COLO668 (cell line): Measurements from ENCODE around the gene CMIP.
A peak's percentile ranks its signal among the peaks of the same experiment; 100 is the strongest.

Source experiments
- DNase-seq: peaks from one replicate; lab custom pipeline; 2025; ENCODE audit not compliant: unreplicated experiment; lab: John Stamatoyannopoulos, UW

The CMIP gene

DNA sequence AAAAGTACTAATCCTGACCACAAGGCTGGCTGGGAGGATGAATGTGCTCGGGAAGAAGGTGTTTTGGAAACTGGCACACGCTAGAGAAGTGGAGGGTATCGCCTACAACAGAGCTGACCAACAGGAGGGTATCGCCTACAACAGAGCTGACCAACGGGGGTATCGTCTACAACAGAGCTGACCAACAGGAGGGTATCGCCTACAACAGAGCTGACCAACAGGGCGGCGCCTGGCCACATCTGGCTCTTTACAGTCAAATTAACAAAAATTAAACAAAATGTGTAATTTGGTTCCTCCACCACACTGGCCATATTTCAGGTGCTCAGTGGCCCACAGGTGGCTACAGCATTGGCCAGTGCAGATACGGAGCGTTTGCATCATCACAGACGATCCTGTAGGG lies 153.5 kb downstream of the CMIP start:
- no peak for DNase-seq

DNA sequence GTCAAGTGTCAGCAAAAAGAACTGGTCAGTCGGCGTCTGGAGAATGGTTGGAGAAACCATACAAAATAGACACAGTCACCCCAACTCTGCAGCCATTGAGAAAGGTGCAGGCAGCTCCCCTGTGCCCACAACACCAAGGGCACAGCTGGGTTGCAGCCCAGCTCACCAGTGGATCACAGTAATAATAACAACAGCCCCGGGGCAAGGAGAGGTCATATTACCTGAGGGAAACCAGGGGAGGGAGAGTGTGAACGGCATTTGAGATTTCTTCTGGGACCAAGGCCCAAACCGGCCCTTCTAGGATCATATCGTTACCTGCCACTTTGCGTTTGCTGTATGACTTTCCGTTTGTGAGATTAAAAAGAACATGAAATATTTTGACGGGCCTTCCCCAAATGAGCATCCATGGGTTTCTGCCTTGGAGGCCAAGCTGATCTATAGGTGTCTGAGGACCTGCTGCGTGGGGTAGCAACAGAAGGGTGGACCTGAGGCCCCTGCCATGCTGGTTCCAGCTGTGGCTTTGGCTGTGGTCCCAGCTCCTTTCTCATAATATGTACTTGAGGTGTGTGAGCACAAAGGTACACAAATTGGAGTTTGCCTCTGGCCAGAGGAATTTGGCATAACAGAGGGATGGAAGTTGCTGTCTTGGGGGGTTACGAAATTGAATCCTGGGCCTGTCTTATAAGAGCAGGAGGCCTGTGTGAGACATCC lies 154.6 kb downstream of the CMIP start:
- peak; percentile 66 for DNase-seq

DNA sequence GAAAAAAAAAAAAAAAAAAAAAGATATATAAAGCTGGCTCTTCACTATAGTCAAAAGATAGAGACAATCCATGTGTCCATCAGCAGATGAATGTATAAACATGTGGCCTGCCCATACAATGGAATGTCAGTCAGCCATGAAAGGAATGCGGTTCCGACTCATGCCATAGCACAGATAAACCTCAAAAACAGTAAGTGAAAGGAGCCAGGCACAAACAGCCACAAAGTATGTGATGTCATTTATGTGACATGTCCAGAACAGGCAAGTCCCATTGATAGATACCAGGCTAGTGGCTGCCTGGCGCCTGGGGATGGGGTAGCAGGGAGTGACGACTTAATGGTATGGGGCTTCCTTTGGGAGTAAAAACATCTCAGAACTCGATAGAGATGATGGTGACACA lies 155.7 kb downstream of the CMIP start:
- DNase-seq, result no peak

DNA sequence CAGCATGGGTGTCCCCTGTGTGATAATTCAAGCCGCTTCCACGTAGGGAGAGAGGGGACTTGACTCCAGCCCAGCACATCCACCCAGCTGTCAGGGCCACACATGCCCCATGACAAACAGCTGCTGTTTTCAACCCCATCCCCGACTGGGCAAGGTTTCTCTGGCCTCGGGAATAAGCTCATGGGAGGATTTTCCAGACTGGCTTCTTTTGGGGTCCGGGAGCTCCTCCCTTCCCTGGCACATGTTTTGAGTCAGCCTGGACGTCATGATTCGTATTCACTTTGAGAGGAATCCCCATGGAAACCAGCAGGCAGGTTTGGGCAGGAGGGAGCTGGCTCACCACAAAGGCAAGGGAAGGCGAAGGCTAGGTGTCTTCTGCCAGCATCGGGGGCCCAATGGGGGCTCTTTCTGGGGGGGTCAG lies 156.4 kb downstream of the CMIP start:
- DNase-seq, result no peak

DNA sequence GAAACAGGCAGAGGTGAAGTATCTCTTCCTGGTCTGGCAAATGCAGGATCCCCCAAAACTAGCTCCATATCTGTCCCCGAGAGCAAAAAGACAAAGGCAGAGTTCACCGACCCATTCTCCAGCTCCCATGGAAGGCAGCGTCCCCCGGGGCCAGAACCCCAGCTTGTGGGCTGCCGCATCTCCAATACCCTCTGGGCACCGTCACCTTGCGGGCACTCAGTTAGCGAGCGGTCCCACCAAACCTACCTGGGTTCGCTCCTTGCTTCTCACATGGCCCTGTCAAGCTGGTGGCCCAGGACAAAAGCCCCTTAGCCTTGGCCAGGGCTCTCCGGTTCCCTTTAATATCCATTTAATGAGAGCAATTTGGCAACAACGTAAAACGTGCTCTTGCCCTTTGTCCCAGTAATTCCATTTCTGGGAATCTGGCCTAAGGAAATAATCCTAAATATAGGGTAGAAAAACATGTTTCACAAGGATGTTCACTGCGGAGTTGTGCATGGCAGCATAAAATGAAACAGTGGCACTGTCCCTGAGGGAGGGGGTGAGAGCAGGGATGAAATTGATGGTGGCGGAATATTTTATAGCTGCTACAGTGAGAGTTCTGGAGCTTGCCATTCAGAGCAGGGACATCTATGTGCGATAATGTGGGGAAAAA lies 157.1 kb downstream of the CMIP start:
- DNase-seq, result no peak

DNA sequence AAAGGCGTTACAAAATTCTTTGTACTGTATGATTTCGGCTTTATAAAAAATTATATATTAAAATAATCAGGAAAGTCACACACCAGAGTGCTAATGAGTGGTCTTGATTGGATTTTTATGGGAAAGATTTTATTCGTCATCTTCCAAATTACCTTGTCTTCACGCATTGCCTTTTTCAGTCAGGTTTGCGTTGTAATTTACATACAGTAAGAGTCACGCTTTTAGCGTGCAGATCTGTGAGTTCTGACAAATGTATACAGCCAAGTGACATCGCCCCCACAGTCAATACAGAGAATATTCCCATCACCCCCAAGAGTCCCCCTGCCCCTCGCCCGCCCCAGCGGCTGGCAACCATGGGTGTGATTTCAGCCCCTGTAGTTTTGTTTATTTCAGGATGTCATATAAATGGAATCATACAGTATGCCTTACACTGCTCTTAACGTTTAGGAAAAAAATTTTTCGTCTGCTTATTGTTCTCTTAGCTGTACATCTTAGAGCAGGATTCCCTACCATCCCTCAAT lies 157.7 kb downstream of the CMIP start:
- DNase-seq, result no peak

DNA sequence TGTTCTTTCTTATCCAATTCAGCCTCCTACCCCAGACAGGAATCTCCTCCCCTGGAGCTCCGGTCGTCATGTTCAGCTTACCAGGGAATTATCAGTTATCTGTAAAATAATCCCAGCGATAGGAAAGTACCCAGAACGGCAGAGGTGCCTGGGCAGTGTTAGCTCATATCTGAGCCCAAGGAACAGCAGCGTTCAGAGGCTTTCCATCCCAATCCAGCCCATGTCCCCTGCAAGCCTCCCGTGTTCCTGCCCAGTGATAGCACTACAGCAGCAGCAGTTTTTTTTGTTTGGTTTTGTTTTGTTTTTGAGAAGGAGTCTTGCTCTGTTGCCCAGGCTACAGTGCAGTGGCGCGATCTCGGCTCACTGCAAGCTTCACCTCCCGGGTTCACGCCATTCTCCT lies 158.2 kb downstream of the CMIP start:
- DNase-seq, result no peak

DNA sequence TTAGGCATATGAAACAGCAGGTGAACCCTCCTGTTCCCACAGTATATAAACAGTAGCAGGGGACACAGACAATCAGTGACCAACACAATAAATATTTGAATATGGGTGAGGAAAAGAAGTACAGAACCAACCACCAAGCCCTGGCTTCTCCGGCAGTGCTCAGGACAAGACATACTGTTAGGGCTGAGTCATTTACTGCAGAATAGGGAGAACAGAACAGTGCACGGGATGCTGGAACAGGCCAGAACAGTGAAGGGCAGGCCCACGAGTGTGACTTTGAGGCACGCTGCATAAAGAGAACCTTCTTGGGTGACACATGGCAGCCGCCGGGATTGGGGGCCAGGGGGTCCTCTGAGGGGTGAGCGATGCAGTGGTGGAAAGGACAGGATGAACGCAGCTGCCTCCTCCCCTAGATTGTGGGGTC lies 160.4 kb downstream of the CMIP start:
- peak; percentile 17 for DNase-seq

DNA sequence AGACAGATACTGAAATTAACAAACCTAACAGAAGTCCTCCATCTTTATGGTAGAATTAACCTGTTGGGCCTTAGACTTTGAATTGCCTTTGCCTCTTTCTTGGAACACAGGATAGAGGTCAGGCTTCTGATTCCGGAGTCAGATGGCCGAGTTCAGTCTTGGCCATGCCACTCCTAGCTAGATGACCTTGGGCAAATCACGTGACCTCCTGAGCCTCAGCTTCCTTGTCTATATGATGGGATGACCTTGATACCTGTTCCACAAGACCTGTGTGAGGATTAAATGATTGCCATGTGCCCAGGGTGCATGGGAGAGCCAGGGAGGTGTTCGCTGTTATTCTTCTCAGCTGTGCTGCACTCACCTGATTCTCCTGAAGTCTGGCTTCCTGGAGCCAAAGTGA lies 161.4 kb downstream of the CMIP start:
- DNase-seq, result no peak

DNA sequence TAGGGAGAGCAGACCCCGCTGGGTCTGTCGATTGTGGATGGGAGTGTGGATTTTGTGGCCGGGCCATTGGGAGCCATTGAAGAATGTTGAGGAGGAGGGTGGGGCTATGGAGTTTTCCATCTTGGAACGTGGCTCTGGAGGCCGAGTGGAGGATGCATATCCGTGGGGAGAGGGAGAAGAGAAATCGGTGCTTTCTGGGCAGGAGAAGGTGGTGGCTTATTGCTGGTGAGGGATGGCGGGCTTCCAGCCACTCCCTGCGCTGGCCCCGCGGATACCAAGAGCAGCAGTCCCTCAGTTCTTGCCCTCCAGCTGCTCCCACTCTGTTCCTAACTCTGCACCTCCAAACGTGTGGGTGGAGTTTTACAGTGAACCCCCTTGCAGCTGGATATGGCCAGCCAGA lies 162.4 kb downstream of the CMIP start:
- DNase-seq, result no peak

DNA sequence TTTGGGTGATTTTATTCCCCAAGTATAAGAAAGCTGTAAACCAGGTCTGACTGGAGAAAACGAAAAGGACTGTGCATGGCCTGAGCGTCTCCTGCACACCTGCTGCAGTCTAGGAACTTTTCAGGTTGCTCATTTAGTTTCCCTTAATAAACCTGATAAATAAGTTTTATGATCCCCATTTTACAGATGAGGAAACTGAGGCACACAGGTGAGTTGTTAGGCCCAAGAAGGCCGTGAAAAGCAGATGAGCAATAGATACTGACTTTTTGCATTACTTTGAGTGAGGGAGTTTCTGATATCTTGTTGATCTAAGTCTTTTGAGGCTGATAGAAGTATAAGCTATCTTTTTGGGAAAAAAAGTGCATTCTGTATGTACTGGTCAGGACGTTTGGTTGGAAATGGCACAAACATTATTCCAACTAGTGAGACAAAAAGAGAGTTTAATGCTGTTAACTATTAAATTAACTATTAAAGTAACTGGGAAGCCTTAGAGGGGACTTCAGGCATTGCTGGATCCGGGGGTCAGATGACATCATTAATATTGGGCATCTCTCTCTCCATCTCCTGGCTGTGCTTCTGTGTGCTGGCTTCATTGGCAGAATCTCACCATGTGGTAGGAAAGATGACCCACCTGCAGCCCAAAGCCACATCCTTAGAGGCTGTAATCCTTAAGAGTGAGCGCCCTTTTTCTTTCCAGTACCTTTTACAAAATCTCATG lies 163.4 kb downstream of the CMIP start:
- no peak for DNase-seq

DNA sequence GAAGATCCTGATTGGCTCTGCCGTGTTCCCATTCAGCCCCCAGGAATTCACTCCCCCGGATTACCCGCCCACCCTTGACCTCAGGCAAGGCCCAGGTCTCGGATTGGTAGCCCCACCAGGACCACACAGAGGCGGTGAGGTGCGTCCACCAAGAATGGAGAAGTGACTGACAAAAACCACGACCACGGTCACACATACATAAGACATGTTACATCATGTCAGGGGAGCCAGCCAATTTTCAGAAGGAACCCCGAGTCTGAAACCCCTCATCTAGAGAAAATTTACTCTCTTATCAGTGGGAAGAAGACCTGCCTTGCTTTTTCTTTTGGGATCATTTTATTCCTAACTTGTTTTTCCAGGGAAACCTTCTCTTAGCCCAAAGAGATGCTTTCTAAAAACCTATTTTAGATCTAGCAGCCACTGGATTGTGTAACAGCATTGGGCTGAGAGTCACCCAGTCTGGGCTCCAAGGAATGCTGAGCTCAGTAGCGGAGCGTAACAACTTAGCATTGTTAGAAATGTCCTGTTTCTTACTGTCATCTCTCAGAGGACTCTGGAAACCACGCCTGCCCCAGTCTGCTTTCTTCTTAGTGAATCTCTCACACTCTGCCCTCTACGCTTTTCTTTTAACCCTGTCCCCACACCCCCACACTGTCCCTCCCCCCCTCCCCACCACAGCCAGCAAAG lies 164.1 kb downstream of the CMIP start:
- DNase-seq, result no peak

DNA sequence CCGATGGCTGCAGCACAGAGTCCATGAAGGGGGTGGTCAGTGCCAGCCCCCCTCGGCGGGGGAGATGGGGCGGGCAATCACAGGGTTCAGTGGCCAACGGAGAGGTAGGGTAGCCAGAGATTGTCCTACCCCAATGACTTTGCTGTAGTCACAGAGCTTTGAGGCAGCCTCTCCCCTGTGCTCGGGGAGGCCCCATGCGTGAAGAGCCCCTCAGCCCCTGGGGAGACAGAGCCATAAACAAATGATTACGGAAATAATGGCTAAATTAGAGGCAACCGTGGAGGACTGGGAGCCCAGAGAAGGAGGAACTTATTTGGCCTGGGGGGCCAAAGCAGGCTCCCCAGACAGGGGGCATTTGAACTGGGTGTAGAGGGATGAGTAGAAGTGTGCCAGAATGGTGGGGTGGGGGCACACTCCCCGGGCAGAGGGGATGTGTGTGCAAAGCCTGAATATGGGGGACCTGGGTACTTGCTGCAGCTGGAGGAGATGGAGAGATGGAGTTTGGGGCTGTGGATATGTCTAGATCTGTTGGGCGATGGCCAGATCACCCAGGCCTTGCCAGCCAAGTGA lies 164.8 kb downstream of the CMIP start:
- no peak for DNase-seq

DNA sequence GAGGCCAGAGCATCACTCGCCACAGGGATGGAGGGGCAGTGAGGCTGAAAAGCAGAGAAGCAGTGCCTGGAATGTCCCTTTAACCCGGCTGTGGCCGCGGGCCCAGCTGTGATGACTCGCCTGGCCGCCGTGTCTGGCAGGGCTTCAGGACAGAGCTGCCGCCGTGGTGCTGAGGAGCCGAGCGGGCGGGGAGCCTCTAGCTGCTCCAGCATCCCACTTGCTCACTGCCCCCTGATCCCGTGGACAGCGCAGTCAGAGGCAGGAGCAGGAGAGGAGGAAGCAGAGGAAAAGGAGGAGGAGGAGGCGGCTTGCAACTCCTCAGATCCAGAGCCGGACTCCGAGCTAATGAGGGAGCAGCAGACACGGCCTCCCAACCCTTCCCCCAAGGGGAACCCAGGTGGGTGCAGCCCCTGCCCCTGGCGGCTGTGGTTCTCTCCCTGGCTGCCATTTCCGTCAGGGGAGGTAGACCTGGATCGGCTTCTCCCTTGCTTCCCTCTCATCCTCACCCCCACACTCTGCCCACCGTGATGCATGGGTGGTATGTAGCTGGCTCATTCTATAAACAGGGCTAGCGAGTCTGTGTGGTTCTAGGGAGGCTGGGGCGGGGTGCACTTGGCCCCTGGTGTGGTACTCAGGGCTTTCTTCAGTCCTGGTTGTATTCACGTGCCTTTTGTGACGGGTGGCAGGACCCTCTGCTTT lies 165.7 kb downstream of the CMIP start:
- DNase-seq, result no peak

DNA sequence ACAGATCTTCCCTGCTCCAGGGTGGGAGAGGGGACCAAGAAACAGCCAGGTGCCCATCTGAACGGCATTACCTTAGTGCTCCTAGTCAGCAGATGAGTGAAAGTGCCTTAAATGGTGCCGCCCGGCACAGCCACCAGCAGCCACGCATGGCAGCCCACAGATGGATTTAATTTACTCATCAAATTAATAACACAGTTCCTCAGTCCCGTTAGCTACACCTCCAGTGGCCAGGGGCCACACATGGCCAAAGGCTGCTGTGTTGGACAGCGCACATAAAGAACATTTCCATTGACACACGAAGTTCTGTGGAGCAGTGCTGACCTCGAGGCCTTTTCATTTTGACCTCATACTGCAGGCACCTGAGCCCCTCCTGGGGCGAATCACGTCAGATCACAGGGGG lies 166.3 kb downstream of the CMIP start:
- DNase-seq, result no peak

DNA sequence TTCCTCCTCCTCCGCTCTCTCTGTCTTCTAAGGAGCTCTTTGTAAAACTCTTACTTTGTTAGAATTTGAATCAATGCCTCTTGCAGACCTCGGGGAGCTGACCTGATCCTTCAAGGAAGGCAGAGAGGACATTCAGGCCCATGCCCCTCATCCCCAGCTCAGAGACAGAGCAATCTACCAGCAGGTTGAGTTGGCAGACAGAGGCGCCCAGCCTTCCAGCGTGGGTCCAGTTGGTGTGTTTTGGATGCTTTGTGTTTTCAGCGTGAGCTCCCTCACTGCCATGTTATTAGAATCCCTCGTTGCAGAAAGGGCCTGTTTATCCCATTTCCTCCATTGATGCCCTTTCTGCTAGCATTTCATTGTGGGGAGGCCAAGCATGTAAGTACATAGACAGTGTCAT lies 167.1 kb downstream of the CMIP start:
- DNase-seq, result no peak

DNA sequence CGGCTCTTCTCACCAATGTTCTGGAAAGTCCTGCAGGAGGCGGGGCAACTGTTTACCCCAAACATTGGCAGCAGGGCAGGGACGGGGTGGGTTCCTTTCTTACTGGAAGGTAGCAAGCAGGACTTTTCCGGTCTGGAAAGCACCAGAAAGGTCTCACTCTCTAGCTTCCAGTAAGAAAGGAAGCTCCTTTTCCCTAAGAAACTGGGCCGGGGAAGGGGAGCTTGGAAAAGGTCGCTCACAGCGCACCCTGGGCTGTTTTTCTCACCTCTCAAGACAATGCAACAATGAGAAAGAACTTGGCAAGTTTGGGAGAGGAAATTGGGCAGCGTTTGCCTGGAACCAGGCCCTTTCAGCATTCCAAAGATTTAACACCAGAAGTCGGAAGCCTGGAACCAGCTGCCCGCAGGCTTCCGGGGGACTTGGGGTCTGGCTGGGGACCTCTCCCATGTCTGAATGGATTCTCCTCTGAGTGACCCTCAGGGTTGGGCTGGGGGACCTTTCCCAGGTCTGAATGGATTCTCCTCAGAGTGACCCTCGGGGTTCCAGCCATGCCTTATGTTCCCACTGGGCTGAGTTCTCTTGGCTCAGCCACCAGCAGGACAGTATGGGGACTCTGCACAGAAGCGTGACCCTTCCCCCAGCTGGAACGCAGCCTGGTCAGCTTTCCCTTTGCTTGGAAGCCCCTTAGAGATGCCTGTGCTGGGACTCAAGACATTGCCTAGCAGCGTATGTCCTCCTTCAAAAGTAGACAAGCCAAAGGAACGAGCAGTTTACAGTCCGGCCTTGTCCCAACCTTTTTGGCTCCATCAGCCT lies 167.9 kb downstream of the CMIP start:
- no peak for DNase-seq

DNA sequence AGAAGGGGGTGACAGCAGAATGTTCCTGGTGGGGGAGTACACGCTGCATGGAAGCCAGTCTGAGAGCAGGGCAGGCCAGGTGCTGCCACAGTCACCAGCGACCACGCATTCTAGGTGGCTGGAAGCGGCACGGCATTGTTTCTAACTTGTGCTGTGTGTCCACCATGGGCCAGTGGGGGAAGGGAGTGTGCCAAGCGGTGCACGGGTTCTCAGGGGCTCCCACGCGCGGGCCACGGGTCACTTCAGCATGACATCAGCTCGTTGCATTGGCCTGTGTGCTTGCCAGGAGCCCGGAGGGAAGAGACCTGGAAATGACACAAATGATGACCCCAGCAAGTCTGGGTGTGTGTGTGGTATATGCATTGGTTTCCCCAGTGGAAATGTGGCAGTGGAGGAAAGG lies 169.6 kb downstream of the CMIP start:
- DNase-seq, result no peak

DNA sequence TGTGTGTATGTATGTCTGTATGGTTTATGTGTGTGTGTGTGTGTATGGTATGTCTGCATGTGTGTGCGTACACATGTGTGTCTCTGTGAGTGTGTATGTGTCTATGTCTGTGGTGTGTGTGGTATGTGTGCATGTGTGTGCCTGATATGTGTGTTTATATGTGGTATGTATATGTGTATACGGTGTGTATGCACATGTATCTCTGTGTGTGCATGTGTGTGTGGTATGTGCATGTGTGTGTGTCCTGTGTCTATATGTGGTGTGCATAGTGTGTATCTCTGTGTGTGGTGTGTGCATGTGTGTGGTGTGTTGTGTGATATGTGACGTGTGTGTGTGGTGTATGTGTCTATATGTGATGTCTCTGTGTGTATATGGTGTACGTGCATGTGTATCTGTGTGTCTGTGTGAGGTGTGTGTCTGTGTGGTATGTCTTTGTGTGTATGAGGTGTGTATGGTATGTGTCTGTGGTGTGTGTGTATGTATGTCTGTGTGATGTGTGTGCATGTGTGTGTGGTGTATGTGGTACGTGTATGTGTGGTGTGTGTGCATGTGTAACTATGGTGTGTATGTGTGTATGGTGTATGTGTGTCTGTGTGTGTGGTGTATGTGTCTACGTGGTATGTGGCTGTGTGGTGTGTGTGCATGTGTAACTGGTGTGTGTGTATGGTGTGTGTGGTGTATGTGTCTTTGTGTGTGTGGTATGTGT lies 170.2 kb downstream of the CMIP start:
- no peak for DNase-seq
